Measurements from ENCODE around the gene MME.

Gene MME

GRCh38 chr3:155079746-155080487 is at the start of gene MME:
TSS of gene MME (plus strand) at chr3:155080319. CDS start at chr3:155084168, 3,849 bp downstream.
- DNase-seq = peak; percentile 2

- DNase-seq = peak; percentile 72
Observed at GRCh38 chr3:155031186-155031585, 48.9 kb upstream of the MME start.

- peak; percentile 84 for DNase-seq
Observed at GRCh38 chr3:155032918-155033317, 47.2 kb upstream of the MME start.

- no peak for DNase-seq
Observed at GRCh38 chr3:155034786-155035185, 45.3 kb upstream of the MME start.

GRCh38 chr3:155035553-155035952 is 44.6 kb upstream of the MME start:
- DNase-seq = no peak

- no peak for DNase-seq
Observed at GRCh38 chr3:155037508-155038202, 42.5 kb upstream of the MME start.

GRCh38 chr3:155038203-155038554 is 41.9 kb upstream of the MME start:
- DNase-seq = no peak

- no peak for DNase-seq
Observed at GRCh38 chr3:155046935-155047334, 33.2 kb upstream of the MME start.

- DNase-seq = no peak
Observed at GRCh38 chr3:155047672-155048071, 32.4 kb upstream of the MME start.

- DNase-seq = no peak
Observed at GRCh38 chr3:155049959-155050358, 30.2 kb upstream of the MME start.

- no peak for DNase-seq
Observed at GRCh38 chr3:155052470-155052869, 27.6 kb upstream of the MME start.

GRCh38 chr3:155053756-155054155 is 26.4 kb upstream of the MME start:
- DNase-seq = no peak

- DNase-seq = peak; percentile 65
Observed at GRCh38 chr3:155064920-155065319, 15.2 kb upstream of the MME start.

- DNase-seq = peak; percentile 95
Observed at GRCh38 chr3:155065537-155065936, 14.6 kb upstream of the MME start.

- DNase-seq = no peak
Observed at GRCh38 chr3:155069729-155070128, 10.4 kb upstream of the MME start.

GRCh38 chr3:155070316-155070715 is 9.8 kb upstream of the MME start:
- no peak for DNase-seq

GRCh38 chr3:155070932-155071387 is 9.2 kb upstream of the MME start:
- peak; percentile 38 for DNase-seq

- DNase-seq = no peak
Observed at GRCh38 chr3:155075200-155075599, 4.9 kb upstream of the MME start.

- DNase-seq = no peak
Observed at GRCh38 chr3:155076888-155077287, 3.2 kb upstream of the MME start.

GRCh38 chr3:155078711-155079467 is 1.2 kb upstream of the MME start:
- DNase-seq = no peak

- no peak for DNase-seq
Observed at GRCh38 chr3:155079468-155079745, 712 bp upstream of the MME start.

- no peak for DNase-seq
Observed at GRCh38 chr3:155080692-155081091, 573 bp downstream of the MME start.

- DNase-seq = no peak
Observed at GRCh38 chr3:155083313-155083905, 3.3 kb downstream of the MME start.

- no peak for DNase-seq
Observed at GRCh38 chr3:155084567-155084966, 4.4 kb downstream of the MME start.
